KG1 (cell line): ENCODE results near the gene FGF19.
A peak's percentile ranks its signal among the peaks of the same experiment; 100 is the strongest.
"Not testable (repeated sequence)": the region's sequence is repeated elsewhere in the genome, so short reads cannot be mapped to it uniquely, and the experiment has no call there.

Experiments used
- DNase-seq: peaks from one replicate; lab custom pipeline; 2025; lab: John Stamatoyannopoulos, UW

The FGF19 gene

DNA sequence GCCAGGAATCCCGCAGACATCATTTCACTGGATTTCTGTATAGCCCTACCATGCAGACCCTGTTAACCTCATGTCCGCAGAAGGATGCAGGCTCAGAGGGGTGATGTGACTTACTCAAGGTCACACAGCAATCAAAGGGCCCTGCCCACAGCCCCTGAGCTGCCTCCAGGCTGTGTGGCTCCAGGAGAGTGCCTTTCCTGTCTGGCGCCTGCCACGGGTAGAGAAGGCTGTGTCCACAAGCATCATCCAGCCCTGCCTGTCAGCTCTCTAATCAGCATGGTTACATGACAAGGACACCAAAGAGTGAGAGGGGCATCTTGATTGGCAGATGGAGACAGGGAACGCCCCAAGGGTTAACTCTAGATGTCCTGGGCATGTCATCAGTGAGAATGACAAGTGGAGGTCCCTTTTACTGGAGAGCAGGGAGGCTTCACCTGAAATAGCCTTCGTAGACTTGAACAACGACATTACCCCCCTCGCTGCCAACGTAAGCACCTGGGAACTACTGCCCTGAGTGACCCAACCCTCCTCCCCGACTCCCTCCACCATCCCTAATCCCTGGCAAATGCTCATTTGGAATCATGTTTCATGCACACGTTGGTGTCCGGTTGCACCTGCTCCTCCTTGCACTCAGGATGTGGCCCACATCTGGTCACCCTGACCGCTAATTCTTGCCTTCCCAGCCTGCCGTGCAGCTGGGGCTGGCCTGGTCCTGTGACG lies 6.9 kb downstream of the FGF19 start:
- DNase-seq = no peak

DNA sequence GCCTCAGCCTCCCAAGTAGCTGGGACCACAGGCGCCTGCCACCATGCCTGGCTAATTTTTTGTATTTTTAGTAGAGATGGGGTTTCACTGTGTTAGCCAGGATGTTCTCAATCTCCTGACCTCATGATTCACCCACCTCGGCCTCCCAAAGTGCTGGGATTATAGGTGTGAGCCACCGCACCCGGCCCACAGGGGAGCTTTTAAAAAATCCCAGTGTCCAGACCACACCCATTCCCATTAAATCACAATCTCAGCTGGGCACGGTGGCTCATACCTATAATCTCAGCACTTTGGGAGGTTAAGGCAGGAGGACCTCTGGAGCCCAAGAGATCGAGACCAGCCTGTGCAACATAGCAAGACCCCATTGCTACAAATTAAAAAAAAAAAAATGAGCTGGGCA lies 7.8 kb downstream of the FGF19 start:
- not testable (repeated sequence) for DNase-seq

DNA sequence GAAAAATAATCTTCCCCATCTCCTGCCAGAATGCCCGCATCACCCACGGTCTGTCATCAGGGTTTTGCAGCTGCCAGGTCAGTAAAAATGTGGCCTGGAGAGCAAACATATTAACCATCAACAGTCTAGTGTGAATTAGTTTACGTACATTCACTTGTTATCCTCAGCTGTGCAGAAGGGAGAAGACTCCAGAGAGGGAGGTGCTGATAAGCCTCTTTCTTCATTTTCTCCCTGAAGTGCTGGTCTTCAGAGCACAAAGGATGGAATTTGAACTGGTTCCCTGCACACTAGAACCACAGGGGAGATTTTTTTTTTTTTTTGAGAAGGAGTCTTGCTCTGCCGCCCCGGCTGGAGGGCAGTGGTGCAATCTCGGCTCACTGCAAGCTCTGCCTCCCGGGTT lies 8.2 kb downstream of the FGF19 start:
- DNase-seq = no peak

DNA sequence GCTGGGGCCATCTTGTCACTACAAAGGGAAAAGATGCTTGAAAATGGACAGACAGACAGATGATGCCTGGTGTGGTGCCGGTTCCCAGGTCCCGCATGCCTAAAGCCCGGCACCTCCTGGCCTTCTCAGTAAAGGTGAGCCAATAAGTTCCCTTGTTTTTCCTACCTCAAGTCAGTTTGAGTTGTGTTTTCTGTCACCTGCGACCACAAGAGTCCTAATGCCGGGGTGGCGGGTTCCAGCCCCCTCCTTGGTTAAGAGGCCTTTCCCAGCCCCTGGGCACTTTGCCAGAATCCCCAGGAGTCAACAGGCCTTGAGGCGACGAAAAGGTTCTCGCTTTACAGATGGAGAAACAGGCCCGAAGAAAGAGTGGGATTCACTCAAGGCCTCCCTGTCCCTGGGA lies 9.0 kb downstream of the FGF19 start:
- no peak for DNase-seq

DNA sequence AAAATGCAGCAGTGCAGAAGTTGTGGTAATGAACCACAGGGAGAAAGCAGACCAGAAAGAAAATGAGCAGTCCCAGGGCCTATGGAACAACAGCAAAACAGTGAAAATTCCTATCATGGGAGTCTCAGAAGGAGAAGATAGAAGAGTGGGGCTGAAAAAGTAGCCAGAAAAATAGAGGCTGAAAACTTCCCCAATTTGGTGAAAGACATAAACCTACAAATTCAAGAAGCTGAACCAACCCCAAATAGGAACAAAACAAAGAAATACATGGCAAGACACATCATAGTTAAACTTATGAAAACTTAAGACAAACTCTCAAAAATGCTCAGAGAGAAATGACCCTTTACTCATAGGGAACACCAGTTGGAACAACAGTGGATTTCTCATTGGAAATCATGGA lies 11.4 kb downstream of the FGF19 start:
- no peak for DNase-seq

DNA sequence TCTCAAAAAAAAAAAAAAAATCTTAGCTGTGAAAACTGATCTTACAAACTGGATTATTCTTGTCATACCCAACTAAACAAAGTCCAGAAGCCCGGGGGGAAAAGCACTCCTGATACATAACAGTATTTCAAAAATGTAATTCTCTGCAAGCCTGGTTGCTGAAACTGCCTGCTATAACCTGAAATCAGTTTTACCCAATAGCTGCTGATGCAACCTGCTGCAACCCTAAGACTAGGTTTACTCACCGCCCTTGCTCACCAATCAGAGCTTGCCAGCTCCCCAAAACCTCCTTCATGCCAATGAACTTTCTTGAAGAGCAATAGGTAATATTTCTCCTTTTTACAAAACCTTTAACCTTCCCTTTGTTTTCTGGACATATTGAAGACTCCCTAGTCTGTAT lies 12.4 kb downstream of the FGF19 start:
- DNase-seq = no peak

DNA sequence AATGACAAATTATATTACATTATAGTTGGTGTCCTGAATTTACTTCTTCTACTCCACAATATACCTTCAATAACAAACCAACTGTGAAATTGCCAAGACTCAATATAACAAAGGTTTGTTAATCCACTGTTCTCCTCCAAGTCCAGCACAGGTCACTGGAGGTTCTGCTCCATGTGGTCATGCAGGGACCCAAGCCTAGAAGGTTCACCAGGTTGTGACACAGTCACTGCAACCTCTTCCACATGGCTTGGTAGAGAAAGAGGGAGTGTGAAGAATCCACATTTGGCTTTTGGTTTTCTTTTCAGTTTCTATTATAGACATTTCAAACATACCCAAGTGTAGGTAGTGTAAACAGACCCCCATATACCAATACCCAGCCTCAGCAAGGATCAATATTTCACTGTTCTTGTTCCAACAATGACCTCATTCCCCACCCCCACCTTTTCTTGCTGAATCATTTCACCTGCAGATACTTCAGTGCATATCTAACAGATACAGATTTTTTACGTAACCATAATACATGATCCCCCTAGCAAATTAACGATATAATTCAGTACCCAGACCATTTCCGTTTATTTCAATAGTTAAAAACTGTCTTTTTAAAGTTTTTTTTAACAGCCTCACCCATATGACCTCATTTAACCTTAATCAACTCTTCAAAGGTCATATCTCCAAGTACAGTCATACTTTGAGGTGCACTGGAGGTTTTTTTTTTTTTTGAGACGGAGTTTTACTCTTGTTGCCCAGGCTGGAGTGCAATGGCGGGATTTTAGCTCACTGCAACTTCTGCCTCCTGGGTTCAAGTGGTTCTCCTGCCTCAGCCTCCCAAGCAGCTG lies 14.1 kb downstream of the FGF19 start:
- no peak for DNase-seq

DNA sequence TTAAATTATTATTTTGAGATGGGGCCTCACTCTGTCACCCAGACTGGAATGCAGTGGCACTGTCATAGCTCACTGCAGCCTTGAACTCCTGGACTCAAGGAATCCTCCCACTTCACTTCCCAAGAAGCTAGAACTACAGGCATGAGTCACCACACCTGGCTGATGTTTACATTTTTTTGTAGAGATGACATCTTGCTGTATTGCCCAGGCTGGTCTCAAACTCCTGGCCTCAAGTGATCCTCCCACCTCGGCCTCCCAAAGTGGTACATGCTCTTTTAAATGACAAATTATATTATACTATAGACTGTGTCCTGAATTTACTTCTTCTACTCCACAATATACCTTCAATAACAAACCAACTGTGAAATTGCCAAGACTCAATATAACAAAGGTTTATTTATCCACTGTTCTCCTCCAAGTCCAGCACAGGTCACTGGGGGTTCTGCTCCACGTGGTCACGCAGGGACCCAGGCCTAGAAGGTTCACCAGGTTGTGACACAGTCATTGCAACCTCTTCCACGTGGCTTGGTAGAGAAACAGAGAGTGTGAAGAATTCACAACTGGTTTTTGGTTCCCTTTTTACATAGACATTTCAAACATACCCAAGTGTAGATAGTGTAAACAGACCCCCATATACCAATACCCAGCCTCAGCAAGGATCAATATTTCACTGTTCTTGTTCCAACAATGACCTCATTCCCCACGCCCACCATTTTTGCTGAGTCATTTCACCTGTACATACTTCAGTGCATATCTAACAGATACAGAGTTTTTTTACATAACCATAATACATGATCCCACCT lies 15.7 kb downstream of the FGF19 start:
- not testable (repeated sequence) for DNase-seq

DNA sequence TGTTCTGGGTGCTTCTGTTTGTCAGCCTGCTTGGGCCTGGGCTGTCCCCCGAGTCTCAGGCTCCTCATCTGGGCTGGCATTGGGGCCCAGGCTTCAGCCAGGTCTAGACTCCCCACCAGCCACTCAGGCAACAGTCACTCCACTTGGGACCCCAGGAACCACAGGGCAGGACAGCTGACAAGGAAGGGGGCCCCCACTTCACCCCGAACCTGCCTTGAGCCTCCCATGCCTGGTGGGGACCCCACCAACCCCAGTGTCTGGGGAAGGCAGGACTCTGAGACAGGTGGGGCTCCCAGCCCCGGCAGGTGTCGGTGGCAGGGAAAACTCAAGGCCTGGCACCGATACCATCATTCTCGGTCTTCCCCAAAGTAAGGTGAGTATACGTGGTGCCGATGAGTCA lies 17.0 kb downstream of the FGF19 start:
- DNase-seq = no peak

DNA sequence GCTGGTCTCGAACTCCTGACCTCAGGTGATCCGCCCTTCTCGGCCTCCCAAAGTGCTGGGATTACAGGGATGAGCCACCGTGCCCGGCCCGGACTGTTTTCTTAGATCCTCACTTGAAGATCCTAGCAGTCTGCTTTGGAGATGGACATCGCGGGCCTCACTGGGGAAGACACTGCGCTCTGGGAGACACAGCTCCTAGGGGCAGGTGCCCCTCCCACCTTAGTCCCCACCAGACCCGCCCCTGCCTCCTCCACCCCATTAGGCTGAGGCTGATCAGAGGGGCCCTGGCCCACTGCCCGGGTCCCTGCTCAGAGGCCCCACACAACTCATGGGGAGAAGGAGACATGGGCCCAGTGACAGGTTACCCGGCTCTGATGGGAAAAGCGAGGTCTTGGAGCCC lies 17.4 kb downstream of the FGF19 start:
- no peak for DNase-seq

DNA sequence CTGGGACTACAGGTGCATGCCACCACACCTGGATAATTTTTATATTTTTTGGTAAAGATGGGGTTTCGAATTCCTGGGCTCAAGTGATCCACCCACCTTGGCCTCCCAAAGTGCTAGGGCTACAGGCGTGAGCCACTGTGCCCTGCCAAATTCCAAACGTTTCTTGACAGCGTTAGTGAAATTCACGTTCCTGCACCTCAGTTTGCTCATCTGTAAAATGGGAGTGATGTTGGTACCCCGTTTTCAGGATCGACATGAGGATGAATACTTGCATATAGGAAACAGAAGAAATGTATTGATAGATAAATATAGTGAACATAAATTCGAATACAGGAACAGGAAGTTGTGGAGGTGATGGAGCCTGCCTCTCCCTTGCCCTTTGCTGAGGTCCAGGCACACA lies 18.5 kb downstream of the FGF19 start:
- DNase-seq = no peak

DNA sequence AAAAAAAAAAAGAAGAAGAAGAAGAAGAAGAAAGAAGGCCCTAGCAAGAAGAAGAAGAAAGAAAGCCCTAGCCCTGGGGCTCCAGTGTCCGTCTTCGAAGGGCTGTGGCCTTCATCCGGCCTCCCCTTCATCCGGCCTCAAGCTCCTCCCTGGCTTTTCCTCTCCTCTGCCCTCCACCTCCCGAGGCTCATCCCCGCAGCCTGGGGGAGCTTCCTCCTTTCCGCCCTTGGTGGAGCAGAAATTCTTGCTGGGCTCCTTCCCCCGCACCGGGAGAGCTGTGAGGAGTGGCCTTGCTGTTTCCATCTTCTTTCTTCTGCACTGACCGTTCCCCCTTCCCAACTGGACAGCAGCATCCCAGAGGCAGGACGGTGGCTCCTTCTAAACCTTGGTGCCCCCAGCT lies 19.2 kb downstream of the FGF19 start:
- no peak for DNase-seq

DNA sequence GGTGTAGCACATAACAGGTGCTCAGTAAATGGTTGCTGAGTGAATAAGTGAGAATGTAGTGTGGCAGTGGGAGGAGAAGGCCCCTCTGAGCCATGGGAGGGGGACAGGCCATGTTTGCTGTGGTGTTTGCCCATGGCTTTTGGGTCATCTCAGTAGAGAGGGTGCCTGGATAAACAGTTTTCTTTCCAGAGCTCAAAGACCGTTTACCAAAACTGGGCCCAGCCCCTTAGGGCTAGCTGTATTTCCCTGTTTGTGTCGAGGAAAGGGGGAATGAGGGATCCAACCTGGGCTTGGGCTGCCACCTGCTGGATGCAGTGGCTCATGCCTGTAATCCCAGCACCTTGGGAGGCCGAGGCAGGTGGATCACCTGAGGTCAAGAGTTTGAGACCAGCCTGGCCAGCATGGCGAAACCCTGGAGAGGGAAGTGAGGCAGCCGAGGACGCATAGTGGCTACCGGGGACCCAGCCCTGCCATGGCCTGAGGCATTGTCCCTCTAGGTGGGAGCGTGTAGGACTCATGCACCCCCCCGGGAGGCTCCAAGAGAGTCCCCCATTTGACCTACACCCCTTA lies 20.0 kb downstream of the FGF19 start:
- no peak for DNase-seq

DNA sequence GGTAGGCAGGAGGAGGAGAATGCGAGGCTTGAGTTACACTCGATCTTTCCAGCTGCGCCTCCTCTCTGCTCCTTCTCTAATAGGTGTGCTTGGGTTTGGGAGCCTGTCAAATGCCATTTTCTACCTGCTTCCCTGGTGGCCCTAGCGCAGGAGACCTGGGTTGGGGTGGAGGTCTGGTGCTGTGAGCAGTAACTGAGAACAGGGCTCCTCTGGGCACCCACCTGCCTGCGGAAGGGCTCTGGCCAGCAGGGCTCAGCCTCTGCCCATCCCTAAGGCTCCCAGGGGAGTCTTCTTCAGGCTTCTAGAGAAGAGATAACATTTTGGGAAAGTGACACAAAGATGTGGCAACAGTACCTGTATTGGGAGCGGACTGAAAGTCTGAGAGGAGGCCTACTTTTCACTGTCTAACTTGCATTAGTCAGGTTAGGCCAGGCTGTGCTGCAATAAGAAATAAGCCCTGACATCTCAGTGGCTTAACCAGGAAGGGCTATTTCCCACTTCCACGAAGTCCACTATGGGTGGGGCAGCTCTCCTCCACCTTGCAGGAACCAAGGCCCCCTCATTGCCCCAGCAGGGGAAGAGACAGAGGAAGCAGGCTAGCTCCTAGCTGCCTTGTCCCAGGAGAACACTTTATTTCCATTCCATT lies 21.0 kb downstream of the FGF19 start:
- no peak for DNase-seq

DNA sequence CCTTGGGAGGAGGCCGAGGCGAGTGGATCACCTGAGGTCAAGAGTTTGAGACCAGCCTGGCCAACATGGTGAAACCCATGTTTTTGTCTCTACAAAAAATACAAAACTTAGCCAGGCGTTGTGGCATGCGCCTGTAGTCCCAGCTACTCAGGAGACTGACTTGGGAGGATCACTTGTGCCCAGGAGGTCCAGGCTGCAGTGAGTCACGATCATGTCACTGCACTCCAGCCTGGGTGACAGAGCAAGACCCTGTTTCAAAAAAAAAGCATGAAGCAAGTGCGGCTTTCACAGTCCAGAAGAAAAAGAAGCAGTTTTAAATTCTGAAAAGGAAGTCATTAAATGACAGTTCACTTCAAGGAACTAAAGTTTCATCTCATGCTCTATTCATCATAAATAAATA lies 21.6 kb downstream of the FGF19 start:
- DNase-seq = no peak

DNA sequence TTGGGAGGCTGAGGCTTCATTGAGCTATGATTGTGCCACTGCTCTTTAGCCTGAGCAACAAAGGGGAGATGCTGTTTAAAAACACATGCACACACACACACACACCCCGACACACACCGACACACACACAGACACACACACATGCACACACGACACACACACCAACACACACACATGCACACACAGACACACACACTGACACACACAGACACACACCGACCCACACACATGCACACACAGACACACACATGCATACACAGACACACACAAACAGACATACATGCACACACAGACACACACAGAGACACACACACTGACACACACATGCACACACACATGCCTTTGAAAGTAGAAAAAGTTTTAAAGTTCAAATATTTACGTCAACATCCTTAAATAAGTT lies 23.1 kb downstream of the FGF19 start:
- DNase-seq = no peak

DNA sequence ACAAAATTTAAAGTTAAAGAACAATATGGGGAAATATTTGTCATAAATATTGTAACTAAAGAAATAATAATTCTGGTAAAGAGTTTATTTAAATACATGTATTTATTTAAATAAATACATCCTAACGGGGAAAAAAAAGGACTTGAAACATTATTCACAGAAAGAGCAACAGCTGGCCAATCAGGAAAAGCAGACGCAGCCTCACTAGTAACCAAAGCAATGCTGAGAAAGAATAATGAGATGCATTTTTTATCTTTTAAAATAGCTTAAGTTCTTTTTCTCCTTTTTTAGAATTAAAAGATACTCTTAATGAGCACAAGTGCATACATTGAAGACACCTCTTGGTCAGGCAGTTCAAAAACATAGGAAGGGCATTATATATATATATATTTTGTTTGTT lies 26.1 kb downstream of the FGF19 start:
- DNase-seq = no peak

DNA sequence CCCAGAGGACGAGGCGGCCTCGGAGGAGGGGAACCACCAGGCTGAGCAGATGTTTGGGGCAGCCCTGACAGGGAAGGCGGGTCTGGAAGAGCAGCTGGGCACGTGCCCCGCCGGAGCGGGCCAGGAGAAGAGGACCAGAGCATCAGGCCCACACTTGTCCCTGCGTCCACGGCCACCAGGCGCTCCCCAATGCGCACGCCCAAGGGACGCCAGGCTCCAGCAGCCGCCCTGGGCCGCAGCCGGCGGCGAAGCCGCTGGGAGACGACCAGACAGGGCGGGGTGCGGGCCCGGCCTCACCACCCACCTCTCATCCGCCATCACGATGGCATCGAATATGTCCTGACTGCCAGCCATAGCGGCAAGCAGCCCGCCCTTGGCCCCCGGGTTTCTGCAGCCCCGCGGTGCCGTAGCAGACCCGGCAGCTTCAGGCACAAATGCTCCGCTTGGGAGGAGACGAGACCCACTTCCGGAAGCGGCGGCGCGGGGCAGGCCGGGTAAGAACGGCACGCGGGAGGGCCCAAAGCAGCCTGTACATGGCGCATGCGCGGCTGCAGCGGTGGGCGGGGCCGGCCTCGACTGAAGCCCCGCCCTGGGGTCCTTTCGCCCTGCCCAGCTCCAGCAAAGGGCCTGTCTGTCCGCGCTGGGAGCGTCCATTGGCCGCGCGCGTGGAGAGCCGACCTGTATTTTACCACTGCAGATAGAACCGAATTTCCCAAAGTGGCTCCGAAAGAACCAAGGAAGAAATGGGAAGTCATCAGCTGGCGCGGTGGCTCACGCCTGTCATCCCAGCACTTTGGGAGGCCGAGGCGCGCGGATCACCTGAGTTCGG lies 28.7 kb downstream of the FGF19 start, which contains the start of gene LTO1:
LTO1 (minus strand) TSS at position 468 of the 829 bp plus-strand sequence; CDS start at position 354, 114 bp downstream.
- peak; percentile 97 for DNase-seq

DNA sequence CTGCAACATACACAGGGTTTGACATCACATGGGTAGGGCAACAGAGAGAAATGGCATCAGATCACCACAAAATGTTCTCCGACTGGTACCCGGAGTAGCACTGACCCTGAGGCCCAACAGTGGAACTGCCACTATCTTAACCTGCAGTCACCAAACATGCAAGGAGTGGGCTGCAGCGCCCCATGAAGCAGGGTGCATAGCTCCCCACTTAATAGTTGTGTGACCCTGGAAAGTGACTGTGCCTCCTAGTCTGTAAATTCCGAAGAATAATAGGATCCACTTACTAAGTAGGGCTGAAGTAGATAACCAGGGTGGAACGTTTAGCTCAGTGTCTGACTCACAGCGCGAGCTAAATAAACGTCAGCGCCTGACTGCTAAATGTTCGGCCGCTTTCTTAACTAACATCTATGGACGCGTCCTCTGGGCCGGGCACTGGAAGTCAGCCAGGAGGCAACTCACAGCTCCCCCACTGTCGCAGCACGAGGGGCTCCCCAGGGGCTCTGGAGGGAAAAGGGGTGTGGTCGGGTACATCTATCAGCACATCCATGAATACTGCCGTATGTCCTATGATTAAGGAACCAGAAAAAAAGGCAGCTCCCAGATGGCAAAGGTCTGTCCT lies 29.4 kb downstream of the FGF19 start:
- no peak for DNase-seq

DNA sequence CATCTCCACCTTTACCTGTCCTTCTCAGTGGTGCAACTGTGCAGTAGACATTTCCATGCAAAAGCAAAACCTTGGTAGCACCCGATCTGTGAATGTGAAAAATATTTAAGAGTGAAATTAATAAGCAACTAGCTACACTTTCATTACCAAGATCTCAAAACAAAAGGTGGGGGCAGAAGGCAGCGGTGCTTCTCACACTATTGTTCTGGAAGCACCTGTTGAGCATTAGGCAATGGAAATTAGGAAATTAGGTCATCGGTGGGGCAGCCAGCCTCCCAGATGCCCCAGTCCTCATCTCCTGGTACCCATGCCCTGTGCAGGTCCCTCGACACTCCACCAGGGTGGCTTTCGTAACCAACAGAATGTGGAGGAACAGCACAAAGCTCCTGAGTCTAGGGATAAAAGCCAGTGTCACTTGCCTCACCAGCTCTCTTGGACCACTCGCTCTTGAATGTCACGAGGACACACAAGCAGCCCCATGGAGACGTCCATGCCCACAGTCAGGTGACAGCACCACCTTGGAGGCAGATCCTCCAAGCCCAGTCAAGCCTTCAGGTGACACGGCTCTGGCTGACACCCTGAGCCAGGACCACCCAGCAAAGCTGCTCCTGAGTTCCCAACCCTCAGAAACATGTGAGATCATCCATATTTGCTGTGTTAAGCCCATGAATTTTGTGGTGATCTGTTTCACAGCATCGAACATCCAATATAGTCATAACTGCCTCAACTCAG lies 31.9 kb downstream of the FGF19 start:
- no peak for DNase-seq
